Embryonic facial prominence (tissue), 1 donor: ENCODE results near the gene TEDC1.

Experiments
- DNase-seq: peaks from one replicate; pipeline ENCODE4 v3.0.0-alpha.2; 2016; ENCODE audit errors: extremely low spot score

TEDC1 gene

GRCh38 chr14:105496831-105497591 is 6.0 kb downstream of the TEDC1 start:
- no peak for DNase-seq

- no peak for DNase-seq
Measured at GRCh38 chr14:105497671-105498429, 6.8 kb downstream of the TEDC1 start.

GRCh38 chr14:105498430-105499255 is 7.6 kb downstream of the TEDC1 start:
- no peak for DNase-seq

GRCh38 chr14:105499256-105500035 is 8.4 kb downstream of the TEDC1 start:
- DNase-seq: no peak

- DNase-seq: no peak
Measured at GRCh38 chr14:105500036-105500725, 9.1 kb downstream of the TEDC1 start.

- DNase-seq: no peak
Measured at GRCh38 chr14:105500726-105501101, 9.7 kb downstream of the TEDC1 start.

- DNase-seq: no peak
Measured at GRCh38 chr14:105501504-105502291, 10.7 kb downstream of the TEDC1 start.

GRCh38 chr14:105502446-105503295 is 11.6 kb downstream of the TEDC1 start:
- DNase-seq: no peak

GRCh38 chr14:105503296-105503640 is 12.2 kb downstream of the TEDC1 start:
- no peak for DNase-seq

GRCh38 chr14:105503935-105504692 is 13.1 kb downstream of the TEDC1 start:
- no peak for DNase-seq

GRCh38 chr14:105505101-105505500 is 14.1 kb downstream of the TEDC1 start:
- no peak for DNase-seq

GRCh38 chr14:105507247-105507646 is 16.2 kb downstream of the TEDC1 start:
- DNase-seq: no peak

GRCh38 chr14:105508069-105508468 is 17.0 kb downstream of the TEDC1 start:
- no peak for DNase-seq

GRCh38 chr14:105508601-105509000 is 17.6 kb downstream of the TEDC1 start:
- DNase-seq: no peak

- no peak for DNase-seq
Measured at GRCh38 chr14:105517096-105517495, 26.1 kb downstream of the TEDC1 start.

- DNase-seq: no peak
Measured at GRCh38 chr14:105519946-105520698, 29.1 kb downstream of the TEDC1 start.

- DNase-seq: no peak
Measured at GRCh38 chr14:105525326-105525725, 34.3 kb downstream of the TEDC1 start.
